GM18519 (cell line): Measurements from ENCODE around the gene LNX2.

Source experiments
- ATAC-seq: cut with Tn5 transposase; IDR thresholded peaks from one replicate; pipeline ENCODE4 v1.9.1; 2021; ENCODE audit warnings: mild to moderate bottlenecking, moderate library complexity; ENCODE audit not compliant: unreplicated experiment, low FRiP score

Gene LNX2

GRCh38 chr13:27620377-27621115 lies at the start of gene LNX2:
LNX2 (minus strand) TSS chr13:27620529; CDS start chr13:27581703, 38,826 bp downstream.
- peak; percentile 80 for ATAC-seq

- ATAC-seq = no peak
Measured at GRCh38 chr13:27667946-27668345, 47.6 kb upstream of the LNX2 start.

GRCh38 chr13:27666951-27667350 lies 46.6 kb upstream of the LNX2 start:
- no peak for ATAC-seq

DNA sequence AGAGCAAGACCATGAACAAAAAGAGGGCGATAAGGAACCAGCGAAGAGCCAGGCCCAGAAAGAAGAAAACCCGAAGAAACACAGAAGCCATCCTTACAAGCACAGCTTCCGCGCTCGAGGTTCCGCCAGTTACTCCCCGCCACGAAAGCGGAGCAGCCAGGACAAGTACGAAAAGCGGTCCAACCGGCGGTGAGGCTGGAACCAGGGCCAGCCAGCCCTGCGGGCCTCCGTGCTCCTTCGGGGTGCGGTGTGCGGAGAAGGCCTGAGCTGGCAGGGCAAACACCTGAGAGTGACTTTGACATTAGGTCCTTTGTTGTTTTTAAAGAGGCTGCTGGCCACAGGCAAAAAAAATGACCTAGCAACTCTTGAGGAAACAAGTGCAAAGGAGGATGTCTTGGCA lies 45.4 kb upstream of the LNX2 start:
- no peak for ATAC-seq

GRCh38 chr13:27665333-27665732 lies 45.0 kb upstream of the LNX2 start:
- no peak for ATAC-seq

GRCh38 chr13:27663947-27664346 lies 43.6 kb upstream of the LNX2 start:
- no peak for ATAC-seq

- no peak for ATAC-seq
Measured at GRCh38 chr13:27662738-27663470, 42.6 kb upstream of the LNX2 start.

DNA sequence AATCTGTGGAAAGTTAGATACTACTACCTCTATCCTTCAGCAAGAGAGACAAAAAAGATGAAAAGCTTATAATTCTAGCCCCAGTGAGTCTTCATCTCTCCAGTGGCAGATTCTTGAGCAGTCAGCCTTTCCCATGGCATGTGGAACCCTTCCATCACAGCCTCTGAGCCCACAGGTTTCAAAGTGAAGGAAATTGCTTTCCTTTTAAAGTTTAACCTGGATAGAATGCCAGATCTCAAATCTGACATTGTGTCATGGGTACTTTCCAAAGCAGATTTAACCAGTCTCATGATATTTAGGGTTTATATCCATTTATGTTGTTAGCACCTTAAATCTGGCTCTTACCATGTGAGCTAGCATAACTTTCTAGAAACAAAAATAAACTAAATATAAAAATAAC lies 40.7 kb upstream of the LNX2 start:
- no peak for ATAC-seq

DNA sequence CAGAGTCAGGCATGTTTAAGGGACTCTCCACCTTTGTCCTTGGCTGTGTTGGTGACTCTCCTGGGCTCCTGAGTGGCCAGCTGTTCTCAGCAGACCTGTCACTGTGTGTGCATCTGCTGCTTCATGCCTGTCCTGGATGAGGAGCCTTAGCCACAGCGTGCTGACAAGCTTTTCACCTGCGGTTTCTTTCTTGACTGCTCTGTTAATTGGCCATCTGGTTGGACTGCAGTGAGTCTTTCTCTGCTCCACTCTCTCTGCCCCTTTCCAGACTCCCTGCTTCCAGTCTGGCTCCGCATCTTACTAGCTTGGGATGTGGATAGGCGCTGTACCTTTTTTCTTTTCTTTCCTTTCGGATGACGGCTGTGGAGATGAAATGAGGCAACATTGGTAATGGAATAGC lies 40.2 kb upstream of the LNX2 start:
- ATAC-seq = no peak

GRCh38 chr13:27659145-27659865 lies 39.0 kb upstream of the LNX2 start:
- no peak for ATAC-seq

DNA sequence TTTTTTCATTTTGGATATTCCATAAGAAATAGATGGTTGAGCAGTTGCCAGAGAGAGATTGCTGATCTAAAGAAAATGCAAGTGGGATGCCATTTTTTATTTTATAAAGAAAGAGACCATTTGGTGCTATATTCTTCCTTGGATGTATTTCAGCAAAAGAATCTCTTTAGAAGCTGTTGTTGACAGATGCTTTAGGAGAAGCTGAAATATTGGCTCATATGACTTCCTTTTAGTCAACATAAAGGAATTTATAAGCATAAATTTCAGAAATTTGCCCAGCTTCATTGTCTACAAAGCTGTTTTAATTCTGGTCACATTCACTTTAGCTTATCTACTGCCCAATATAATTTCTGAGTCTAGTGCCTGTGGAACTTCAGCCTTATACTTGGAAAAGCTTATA lies 38.2 kb upstream of the LNX2 start:
- ATAC-seq = no peak

GRCh38 chr13:27657724-27658123 lies 37.4 kb upstream of the LNX2 start:
- ATAC-seq = no peak

DNA sequence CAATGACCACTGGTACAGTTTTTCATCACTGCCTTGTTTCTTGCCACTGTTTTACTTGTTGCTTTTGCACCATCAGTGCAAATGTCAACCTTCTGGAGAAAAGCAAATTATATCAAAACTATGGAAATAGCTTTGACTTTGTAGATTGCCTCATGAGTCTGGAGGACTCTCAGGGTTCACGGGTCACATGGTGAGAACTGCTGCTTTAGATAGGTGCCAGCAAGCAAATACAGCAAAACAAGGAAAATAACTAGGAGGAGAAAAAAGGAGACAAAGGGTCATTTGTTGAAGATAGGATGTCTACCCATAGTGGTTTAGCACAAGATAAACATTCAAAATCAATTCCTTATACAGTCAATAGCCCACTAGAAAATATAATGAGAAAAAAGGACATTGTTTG lies 34.5 kb upstream of the LNX2 start:
- ATAC-seq = no peak

GRCh38 chr13:27654059-27654458 lies 33.7 kb upstream of the LNX2 start:
- no peak for ATAC-seq

DNA sequence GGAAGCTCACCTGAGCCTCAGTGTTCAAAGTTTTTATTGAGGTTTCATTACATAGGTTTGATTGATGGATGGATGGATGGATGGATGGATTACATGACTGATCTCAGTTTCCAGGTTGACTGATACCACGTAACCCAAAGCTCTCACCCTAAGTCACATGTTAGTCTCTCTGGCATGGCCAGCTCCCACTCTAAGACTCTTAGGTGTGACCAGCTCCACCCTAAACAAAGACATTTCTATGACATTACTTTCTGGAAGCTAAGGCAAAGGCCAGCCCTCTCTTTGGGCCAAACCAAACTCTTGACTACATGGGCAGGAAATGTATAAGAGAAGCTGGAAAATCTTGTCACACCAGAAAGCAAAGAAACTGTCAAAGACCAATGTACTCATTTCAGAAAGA lies 30.0 kb upstream of the LNX2 start:
- ATAC-seq = no peak

GRCh38 chr13:27644302-27644701 lies 24.0 kb upstream of the LNX2 start:
- no peak for ATAC-seq

DNA sequence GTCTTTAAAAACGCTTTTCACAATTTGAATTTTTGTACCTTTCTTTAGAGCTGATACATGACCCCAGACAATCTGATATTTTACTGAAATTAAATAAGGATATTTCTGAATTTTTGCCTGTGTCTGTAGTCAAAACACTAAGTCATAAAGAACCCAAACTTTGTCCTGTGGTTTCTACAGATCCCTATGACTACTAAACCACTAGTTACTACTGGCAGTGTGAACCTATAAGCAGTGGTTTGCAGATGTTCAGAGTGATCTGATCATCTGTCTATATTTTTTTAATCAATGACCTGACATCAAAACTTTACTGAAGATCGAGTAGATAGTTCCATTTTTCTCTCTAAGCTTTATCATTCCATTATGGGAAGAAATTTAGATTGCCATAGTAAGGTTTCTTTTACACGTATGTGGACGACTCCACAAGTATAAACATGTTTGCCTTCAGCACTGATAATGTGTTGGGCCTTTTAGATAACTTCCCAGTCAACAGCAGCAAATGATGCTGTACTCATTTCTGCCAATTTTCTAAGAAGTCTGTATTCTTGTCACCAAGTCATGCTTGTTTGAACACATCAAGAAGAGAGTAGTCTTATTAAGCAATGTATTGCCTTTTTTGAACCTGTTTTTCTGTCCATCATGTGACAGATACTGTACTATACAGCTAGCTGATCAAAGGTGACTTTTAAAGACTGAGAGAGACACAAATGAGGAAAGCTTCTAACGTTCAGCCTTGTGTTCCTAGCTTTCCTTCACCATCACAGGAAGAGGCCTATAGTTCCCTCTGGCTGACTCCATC lies 23.2 kb upstream of the LNX2 start:
- ATAC-seq = no peak

DNA sequence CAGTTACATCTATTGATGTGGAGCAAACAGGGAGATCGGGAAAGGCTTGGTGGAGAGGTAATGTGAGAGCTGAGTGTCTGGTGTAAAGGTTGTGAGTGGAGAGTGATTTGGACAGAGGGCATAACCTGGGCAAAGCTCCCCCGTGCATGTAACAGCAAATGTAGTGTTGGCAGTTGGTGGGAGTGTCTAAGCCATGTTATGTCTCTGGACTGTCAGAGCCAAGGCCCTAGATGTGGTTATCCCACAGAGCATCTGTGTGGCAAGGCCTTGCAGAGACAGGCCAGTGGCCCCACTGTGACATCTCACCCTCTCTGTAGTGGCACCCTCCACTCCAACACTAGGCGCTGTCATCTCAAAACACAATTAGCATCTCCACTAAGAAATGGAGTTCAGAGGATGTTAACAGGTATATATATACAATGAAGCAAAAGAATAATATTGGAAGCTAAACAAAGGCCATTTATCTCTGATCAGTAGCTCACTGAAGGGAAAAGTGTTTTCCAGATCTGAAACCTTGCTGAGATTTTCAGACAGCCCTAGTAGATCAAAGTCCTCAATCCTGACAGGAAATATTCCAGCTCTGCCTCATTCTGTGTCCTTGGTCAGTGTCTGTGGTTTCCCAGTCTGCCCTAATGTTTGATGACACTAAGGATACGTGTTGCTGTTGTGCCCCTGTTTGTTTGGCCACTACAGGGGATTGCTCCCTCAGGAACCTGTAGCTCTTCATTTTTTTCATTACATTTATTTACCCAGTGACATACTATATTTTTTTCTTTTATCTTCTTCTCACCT lies 21.6 kb upstream of the LNX2 start:
- no peak for ATAC-seq

GRCh38 chr13:27639186-27639585 lies 18.9 kb upstream of the LNX2 start:
- ATAC-seq = no peak

DNA sequence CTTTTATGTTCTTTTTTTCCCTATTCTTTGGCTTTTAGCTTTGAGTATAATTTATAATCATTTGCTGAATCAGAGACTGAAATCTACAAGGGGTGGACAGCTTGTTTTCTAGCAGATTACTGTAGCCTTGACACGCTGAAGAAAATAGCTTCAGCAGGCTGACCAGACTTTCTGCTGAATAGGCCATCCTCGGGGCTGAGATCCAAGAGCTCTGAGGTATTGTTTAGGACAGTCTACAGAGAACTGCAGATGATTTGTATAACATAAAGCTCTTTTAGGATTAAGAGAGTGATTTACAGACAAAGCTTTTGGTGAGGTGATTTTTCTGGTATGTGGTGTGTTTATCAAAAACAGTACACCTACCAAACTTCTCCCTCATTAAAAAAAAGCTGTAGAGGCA lies 18.2 kb upstream of the LNX2 start:
- ATAC-seq = no peak
